Transverse colon (tissue), 4 donors: ENCODE data around the gene SDHB. TPM values are rescaled to one million over a fixed set of nuclear protein-coding genes. Genes with fewer than 3 reads are reported as not detected.

Experiments
- DNase-seq: peaks from one replicate; pipeline ENCODE4 v3.0.0-alpha.2; 2019
- H3K27ac ChIP-seq, 4 donors: fragments of 200-600 bp; sonication (generic); 2 replicates each; pipeline ENCODE4 v1.5.1; 2016 to 2018; ENCODE audit warnings: inconsistent platforms in 4 of 4
- H3K27me3 ChIP-seq: fragments of 200-600 bp; sonication (generic); 2 replicates; pipeline ENCODE4 v1.5.1; 2017; ENCODE audit warnings: inconsistent platforms
- H3K36me3 ChIP-seq, 4 donors: fragments of 200-600 bp; sonication (generic); 2 replicates each; pipeline ENCODE4 v1.5.1; 2017 to 2019; ENCODE audit warnings: inconsistent platforms in 4 of 4
- H3K4me1 ChIP-seq, 4 donors: fragments of 200-600 bp; sonication (generic); 2 replicates each; pipeline ENCODE4 v1.5.1; 2017 to 2020; ENCODE audit warnings: inconsistent platforms in 4 of 4
- H3K4me3 ChIP-seq, 4 donors: fragments of 200-600 bp; sonication (generic); 1 replicate in 1 of 4; 2 replicates in 3 of 4; pipeline versions ENCODE4 v1.5.1 to v1.6.1; 2017 to 2019; ENCODE audit warnings: inconsistent platforms in 4 of 4
- H3K9me3 ChIP-seq, 2 donors: fragments of 200-600 bp; sonication (generic); 2 replicates each; pipeline ENCODE4 v1.5.1; 2017 to 2019; ENCODE audit warnings: inconsistent platforms in 2 of 2
- EP300 ChIP-seq: sonication (generic); formaldehyde crosslinking; IDR thresholded peaks from one replicate; pipeline ENCODE4 v1.6.1; 2017; ENCODE audit warnings: antibody characterized with exemption, low read depth
- POLR2A ChIP-seq: fragments of 450-650 bp; IDR thresholded peaks from one replicate; pipeline ENCODE4 v1.6.1; 2016; ENCODE audit warnings: antibody characterized with exemption, mild to moderate bottlenecking, moderate library complexity
- POLR2AphosphoS5 ChIP-seq, 3 donors: sonication (generic); formaldehyde crosslinking; IDR thresholded peaks; one replicate each; pipeline ENCODE4 v1.6.1; 2016; ENCODE audit warnings: antibody characterized with exemption in 3 of 3
- WGBS, 2 donors: methylation state at CpG; one replicate each; pipeline ENCODE4 v1.1.5; 2018; ENCODE audit warnings: low coverage in 1 of 2; 5-methylcytosine and 5-hydroxymethylcytosine counted together
- in situ Hi-C, 4 donors: fragments of 200-750 bp; cut with MboI; loops; one replicate each; pipeline versions ENCODE4 v1.15.0 to v1.15.1; 2017; ENCODE audit warnings: low sequenced_read_pairs in 3 of 4, low pct_ligation_motif_present in 1 of 4, low pct_unique_long_range_greater_than_20kb in 1 of 4
- intact Hi-C: fragments of 100-400 bp; cut with DNase I; formaldehyde crosslinking; loops from one replicate; pipeline ENCODE4 v1.15.1; 2023; ENCODE audit warnings: low total_unique reads
- total RNA-seq, 4 donors: library from RNA; depleted of rRNA; stranded (reverse); fragments of >200 nt; gene quantifications; one replicate each; pipeline ENCODE4 v1.1.0, GENCODE V29; 2016
- TF ChIP-seq, protein P1 (sequence below), 5 experiments: fragments of 200-600 bp in 3 of 5; fragments of 450-650 bp in 2 of 5; sonication (generic) in 3 of 5; IDR thresholded peaks; 1 replicate in 2 of 5; 2 replicates in 3 of 5; pipeline ENCODE4 v1.5.1; 2016 to 2017; ENCODE audit warnings: antibody characterized with exemption in 5 of 5, inconsistent platforms in 3 of 5, mild to moderate bottlenecking in 2 of 5, moderate library complexity in 1 of 5

SDHB gene
- total RNA-seq, 4 donors from 2014 or later: 98.7 to 266 (median 153) TPM

DNA sequence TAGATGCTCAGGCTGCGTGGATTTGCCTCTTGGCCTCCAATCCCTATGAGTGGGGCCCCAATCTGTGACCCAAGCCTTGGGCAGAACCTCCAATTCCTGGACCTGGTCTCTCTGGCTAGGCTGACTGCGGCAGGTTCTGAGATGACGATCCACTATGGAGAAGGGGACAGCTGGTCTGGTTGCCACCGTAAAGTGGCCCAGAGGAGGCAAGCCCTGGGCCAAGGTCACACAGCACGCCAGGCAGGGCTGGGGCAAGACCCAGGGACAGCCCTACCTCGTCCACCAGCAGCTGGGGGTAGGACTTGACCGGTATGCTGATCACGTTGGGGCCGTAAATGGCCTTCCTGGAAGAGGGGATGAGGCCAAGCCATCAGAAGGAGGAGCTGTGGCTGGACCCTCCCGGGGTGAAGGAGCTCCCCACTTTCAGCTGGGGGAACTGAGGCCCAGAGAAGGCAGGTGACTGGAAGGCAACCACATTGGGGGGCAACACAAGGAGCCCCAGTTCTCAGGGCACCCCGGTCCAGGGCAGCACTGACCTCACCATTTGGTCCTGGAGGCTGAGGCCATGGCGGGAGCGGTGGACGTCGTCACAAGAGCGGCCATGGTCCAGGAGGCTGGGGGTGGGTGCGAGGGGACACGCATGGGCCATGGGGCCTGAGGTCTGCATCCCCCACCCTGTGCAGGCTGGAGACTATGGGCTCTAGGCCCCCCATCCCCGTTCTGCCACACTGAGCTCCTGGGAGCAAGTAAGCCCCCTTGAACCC, 51.9 kb downstream of the SDHB start:
- intact Hi-C loops: no loop called here
- Histone ChIP-seq H3K36me3 (peaks cover 0 to 6% (median 0%) of the 10 kb centered on the region in 4 donors), H3K4me3 (no peak overlapping the region)

DNA sequence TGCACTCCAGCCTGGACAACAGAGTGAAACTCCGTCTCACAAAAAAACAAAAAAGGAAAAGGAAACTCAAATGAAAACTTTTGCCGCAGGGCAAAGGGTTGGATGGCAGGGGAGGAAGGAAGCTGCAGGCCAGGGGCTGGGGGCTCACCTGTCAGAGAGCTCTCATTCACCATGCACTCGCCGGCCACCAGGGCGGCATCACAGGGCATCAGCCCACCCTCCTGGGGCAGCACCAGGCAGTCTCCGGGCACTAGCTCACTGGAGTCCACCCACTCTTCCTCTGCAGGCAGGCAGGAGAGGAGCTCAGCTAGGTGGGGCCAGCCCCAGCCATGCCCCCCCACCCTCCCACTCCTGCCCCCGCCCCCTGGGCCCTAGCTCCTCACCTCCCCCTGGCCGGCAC, 54.0 kb downstream of the SDHB start:
- H3K27ac ChIP-seq: no peak overlapping the region
- peaks cover 0 to 6% (median 2%) of the 10 kb centered on the region in 4 donors for H3K36me3 ChIP-seq
- TF ChIP-seq EP300: no peak
- TF ChIP-seq, protein P1, sequence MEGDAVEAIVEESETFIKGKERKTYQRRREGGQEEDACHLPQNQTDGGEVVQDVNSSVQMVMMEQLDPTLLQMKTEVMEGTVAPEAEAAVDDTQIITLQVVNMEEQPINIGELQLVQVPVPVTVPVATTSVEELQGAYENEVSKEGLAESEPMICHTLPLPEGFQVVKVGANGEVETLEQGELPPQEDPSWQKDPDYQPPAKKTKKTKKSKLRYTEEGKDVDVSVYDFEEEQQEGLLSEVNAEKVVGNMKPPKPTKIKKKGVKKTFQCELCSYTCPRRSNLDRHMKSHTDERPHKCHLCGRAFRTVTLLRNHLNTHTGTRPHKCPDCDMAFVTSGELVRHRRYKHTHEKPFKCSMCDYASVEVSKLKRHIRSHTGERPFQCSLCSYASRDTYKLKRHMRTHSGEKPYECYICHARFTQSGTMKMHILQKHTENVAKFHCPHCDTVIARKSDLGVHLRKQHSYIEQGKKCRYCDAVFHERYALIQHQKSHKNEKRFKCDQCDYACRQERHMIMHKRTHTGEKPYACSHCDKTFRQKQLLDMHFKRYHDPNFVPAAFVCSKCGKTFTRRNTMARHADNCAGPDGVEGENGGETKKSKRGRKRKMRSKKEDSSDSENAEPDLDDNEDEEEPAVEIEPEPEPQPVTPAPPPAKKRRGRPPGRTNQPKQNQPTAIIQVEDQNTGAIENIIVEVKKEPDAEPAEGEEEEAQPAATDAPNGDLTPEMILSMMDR (IDR thresholded peaks at IDR 0.05): no peak
- TF ChIP-seq POLR2AphosphoS5 (IDR thresholded peaks at IDR 0.05): no peak
- TF ChIP-seq POLR2A: no peak
- in situ Hi-C loops: no loop called here
- no peaks in the 10 kb centered on the region for H3K27me3 ChIP-seq
- DNase-seq: no peak
- 95 to 100% methylated on average over 2 to 8 of the region's 8 CpGs for WGBS, 2 donors
- intact Hi-C loops: no loop called here
- H3K9me3 ChIP-seq: no peaks in the 10 kb centered on the region
- H3K4me1 ChIP-seq: no peaks in the 10 kb centered on the region
- H3K4me3 ChIP-seq: no peak overlapping the region

More for the DNA sequence above, 51.9 kb downstream of the SDHB start:
- TF ChIP-seq POLR2A (no peak), POLR2AphosphoS5 (IDR thresholded peaks at IDR 0.05) (no peak), EP300 (no peak)
- TF ChIP-seq, protein P1 (IDR thresholded peaks at IDR 0.05): no peak
- WGBS, 2 donors: 94% methylated on average over 18 of the region's 19 CpGs; no CpG with 5 or more reads in 1 of the 2 donors
- no peaks in the 10 kb centered on the region for H3K9me3 ChIP-seq
- H3K27ac ChIP-seq: no peak overlapping the region
- in situ Hi-C loops: no loop called here
- H3K27me3 ChIP-seq: no peaks in the 10 kb centered on the region
- DNase-seq: no peak
- H3K4me1 ChIP-seq: no peaks in the 10 kb centered on the region

DNA sequence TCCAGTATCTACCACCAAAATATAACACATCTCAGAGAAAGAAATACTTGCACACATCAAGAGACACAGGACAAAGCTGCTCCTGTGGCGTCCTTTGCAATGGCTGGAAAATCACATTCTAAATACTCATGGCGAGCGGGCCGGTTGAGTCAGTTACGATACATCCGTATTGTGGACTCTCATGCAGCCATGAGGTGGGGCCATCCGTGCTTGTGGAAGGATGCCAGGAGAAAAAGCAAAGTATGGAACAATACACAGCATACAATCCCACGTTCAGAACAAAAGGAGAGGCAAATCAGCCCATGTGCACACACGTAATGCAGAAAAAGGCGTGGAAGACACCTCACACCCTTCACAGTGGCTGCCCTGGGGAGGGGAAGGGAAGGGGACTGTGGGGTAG, 55.2 kb downstream of the SDHB start:
- no peak overlapping the region for H3K27ac ChIP-seq
- in situ Hi-C loops: no loop called here
- no peak for DNase-seq
- TF ChIP-seq POLR2A (no peak), POLR2AphosphoS5 (IDR thresholded peaks at IDR 0.05) (no peak), EP300 (no peak)
- TF ChIP-seq, protein P1 (IDR thresholded peaks at IDR 0.05): no peak
- peaks cover 0 to 6% (median 2%) of the 10 kb centered on the region in 4 donors for H3K36me3 ChIP-seq
- no peak overlapping the region for H3K4me3 ChIP-seq
- no peaks in the 10 kb centered on the region for H3K4me1 ChIP-seq
- intact Hi-C loops: no loop called here
- H3K9me3 ChIP-seq: no peaks in the 10 kb centered on the region
- 83% methylated on average over 10 of the region's 10 CpGs; no CpG with 5 or more reads in 1 of the 2 donors for WGBS, 2 donors
- H3K27me3 ChIP-seq: no peaks in the 10 kb centered on the region

DNA sequence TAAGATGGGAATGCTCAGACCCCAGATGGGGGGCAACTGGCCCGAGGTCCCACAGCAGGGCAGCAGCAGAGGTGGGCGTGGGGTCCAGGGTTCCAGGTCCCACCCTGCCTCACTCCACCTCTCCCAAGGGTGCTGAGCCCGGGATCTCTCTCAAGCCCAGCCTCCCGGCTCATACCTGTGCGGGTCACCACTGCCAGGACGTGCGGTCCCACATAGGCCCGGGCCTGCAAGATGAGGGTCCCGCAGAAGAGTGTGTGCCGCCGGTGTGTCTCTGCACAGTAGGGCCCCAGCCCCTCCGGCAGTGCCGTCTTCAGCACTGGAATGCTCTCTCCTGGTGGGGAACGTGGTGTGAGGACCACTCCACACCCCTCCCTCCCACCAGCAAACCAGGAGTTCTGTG, 57.0 kb downstream of the SDHB start:
- Histone ChIP-seq H3K4me3 (no peak overlapping the region), H3K27ac (no peak overlapping the region), H3K4me1 (no peaks in the 10 kb centered on the region), H3K36me3 (peaks cover 0 to 3% (median under 1%) of the 10 kb centered on the region in 4 donors), H3K27me3 (no peaks in the 10 kb centered on the region), H3K9me3 (no peaks in the 10 kb centered on the region)
- in situ Hi-C loops (no loop called here), intact Hi-C loops (no loop called here)
- no peak for DNase-seq
- TF ChIP-seq EP300 (no peak), POLR2AphosphoS5 (IDR thresholded peaks at IDR 0.05) (no peak), POLR2A (no peak)
- TF ChIP-seq, protein P1 (IDR thresholded peaks at IDR 0.05): no peak
- WGBS, 2 donors: 96% methylated on average over 11 of the region's 14 CpGs; no CpG with 5 or more reads in 1 of the 2 donors
